Vagina (tissue), 2 donors: ENCODE results near the gene SETBP1. TPM values are rescaled to one million over a fixed set of nuclear protein-coding genes. Genes with fewer than 3 reads are reported as not detected.

ENCODE experiments used
- DNase-seq, 2 donors: peaks; one replicate each; pipeline ENCODE4 v3.0.0-alpha.2; 2017; ENCODE audit errors: extremely low spot score in 2 of 2
- H3K27ac ChIP-seq: fragments of 200-600 bp; sonication (generic); one replicate; pipeline ENCODE4 v1.5.1; 2019
- H3K27me3 ChIP-seq: fragments of 200-600 bp; sonication (generic); one replicate; pipeline ENCODE4 v1.5.1; 2019
- H3K36me3 ChIP-seq, 2 donors: fragments of 200-600 bp; sonication (generic); one replicate each; pipeline ENCODE4 v1.5.1; 2017 to 2019
- H3K4me1 ChIP-seq: fragments of 200-600 bp; sonication (generic); one replicate; pipeline ENCODE4 v1.5.1; 2019
- H3K4me3 ChIP-seq, 2 donors: fragments of 200-600 bp; sonication (generic); 1 replicate in 1 of 2; 2 replicates in 1 of 2; pipeline ENCODE4 v1.5.1; 2016 to 2019
- H3K9me3 ChIP-seq: fragments of 200-600 bp; sonication (generic); one replicate; pipeline ENCODE4 v1.5.1; 2019
- CTCF ChIP-seq, 3 experiments: fragments of 450-650 bp in 2 of 3; fragments of 200-600 bp in 1 of 3; sonication (generic) in 1 of 3; IDR thresholded peaks; one replicate each; pipeline ENCODE4 v1.5.1; 2017 to 2019; ENCODE audit warnings: antibody characterized with exemption in 3 of 3, mild to moderate bottlenecking in 2 of 3, moderate library complexity in 2 of 3
- POLR2A ChIP-seq, 2 donors: fragments of 450-650 bp; IDR thresholded peaks; one replicate each; pipeline ENCODE4 v1.6.1; 2017; ENCODE audit warnings: antibody characterized with exemption in 2 of 2, mild to moderate bottlenecking in 2 of 2, moderate library complexity in 2 of 2
- POLR2AphosphoS5 ChIP-seq, 2 donors: sonication (generic); formaldehyde crosslinking; IDR thresholded peaks; one replicate each; pipeline ENCODE4 v1.9.0; 2017; ENCODE audit warnings: antibody characterized with exemption in 2 of 2, mild to moderate bottlenecking in 2 of 2, low read depth in 1 of 2; ENCODE audit not compliant: insufficient read depth in 1 of 2
- intact Hi-C: fragments of 100-400 bp; cut with DNase I; formaldehyde crosslinking; loops from one replicate; pipeline ENCODE4 v1.15.1; 2023
- total RNA-seq: library from RNA; depleted of rRNA; stranded (reverse); fragments of >200 nt; gene quantifications from one replicate; pipeline ENCODE4 v1.2.3, GENCODE V29; 2016

Gene SETBP1
- total RNA-seq, 1 donor from 2014 or later, result 38.1 TPM

GRCh38 chr18:44917216-44918141, 236.8 kb downstream of the SETBP1 start:
- intact Hi-C loops, result no loop called here
- Histone ChIP-seq H3K27me3 (no peaks in the 10 kb centered on the region), H3K36me3 (no peaks in the 10 kb centered on the region), H3K27ac (peak overlapping the region; percentile 67), H3K9me3 (no peaks in the 10 kb centered on the region), H3K4me3 (no peak overlapping the region), H3K4me1 (peaks cover 37% of the 10 kb centered on the region)
- no peak for DNase-seq
- TF ChIP-seq POLR2A (IDR thresholded peaks at IDR 0.05) (no peak), POLR2AphosphoS5 (IDR thresholded peaks at IDR 0.05; ENCODE audit: insufficient read depth in 1 of 2, low read depth in 1 of 2) (no peak), CTCF (IDR thresholded peaks at IDR 0.05) (no peak)

DNA sequence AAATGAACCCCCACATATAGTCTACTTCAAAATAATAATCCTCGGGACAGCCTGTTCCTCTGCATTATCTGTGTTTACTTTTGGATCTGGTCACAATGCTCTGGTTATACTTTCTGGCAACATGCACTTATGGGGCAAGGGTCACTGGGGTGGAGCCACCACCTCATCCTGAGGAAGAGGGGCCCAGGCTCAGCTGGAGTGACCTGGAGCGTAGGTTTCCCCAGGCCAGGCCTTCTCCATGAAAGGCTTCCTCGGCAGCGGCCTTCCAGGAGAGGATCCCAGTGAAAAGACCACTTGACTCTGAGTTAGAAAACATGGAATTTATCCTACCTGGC, 237.4 kb downstream of the SETBP1 start:
- Histone ChIP-seq H3K27me3 (no peaks in the 10 kb centered on the region), H3K4me1 (peaks cover 31% of the 10 kb centered on the region), H3K9me3 (no peaks in the 10 kb centered on the region), H3K4me3 (no peak overlapping the region), H3K36me3 (no peaks in the 10 kb centered on the region), H3K27ac (peak overlapping the region; percentile 67)
- intact Hi-C loops, result no loop called here
- no peak for DNase-seq
- TF ChIP-seq CTCF (IDR thresholded peaks at IDR 0.05), result no peak
- TF ChIP-seq POLR2AphosphoS5 (IDR thresholded peaks at IDR 0.05; ENCODE audit: insufficient read depth in 1 of 2, low read depth in 1 of 2), result no peak
- no peak for TF ChIP-seq POLR2A (IDR thresholded peaks at IDR 0.05)

- TF ChIP-seq CTCF (IDR thresholded peaks at IDR 0.05) (no peak), POLR2AphosphoS5 (IDR thresholded peaks at IDR 0.05; ENCODE audit: insufficient read depth in 1 of 2, low read depth in 1 of 2) (no peak), POLR2A (IDR thresholded peaks at IDR 0.05) (no peak)
- intact Hi-C loops, result no loop called here
- H3K9me3 ChIP-seq, result no peaks in the 10 kb centered on the region
- no peak overlapping the region for H3K27ac ChIP-seq
- no peak for DNase-seq
- H3K4me1 ChIP-seq, result peaks cover 46% of the 10 kb centered on the region
- H3K4me3 ChIP-seq, result no peak overlapping the region
- H3K36me3 ChIP-seq, result no peaks in the 10 kb centered on the region
- H3K27me3 ChIP-seq, result no peaks in the 10 kb centered on the region
Measured at GRCh38 chr18:44920441-44920840, 239.8 kb downstream of the SETBP1 start.

DNA sequence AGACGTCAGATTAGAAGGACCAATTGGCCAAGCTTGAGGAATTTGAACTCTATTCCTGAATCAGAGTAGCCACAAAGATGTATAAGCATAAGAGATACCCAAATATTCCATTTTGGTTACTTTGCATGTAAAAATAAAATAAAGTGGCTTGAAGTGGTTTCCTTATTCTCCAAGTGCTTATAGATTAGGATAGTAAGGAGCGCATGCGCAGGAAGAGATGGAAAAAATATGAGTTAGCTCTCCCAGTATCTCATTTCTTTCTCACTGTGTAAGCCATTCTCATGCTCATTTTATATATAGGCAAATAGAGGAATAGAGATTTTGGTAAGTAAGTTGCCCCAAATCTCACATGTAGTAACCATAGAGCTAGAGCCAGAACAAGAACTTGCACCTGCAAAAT, 241.3 kb downstream of the SETBP1 start:
- H3K4me1 ChIP-seq, result peaks cover 50% of the 10 kb centered on the region
- intact Hi-C loops, result no loop called here
- no peak for DNase-seq
- no peaks in the 10 kb centered on the region for H3K36me3 ChIP-seq
- H3K27me3 ChIP-seq, result no peaks in the 10 kb centered on the region
- H3K4me3 ChIP-seq, result no peak overlapping the region
- TF ChIP-seq CTCF (IDR thresholded peaks at IDR 0.05), result no peak
- no peak for TF ChIP-seq POLR2AphosphoS5 (IDR thresholded peaks at IDR 0.05; ENCODE audit: insufficient read depth in 1 of 2, low read depth in 1 of 2)
- TF ChIP-seq POLR2A (IDR thresholded peaks at IDR 0.05), result no peak
- H3K9me3 ChIP-seq, result no peaks in the 10 kb centered on the region
- H3K27ac ChIP-seq, result no peak overlapping the region

DNA sequence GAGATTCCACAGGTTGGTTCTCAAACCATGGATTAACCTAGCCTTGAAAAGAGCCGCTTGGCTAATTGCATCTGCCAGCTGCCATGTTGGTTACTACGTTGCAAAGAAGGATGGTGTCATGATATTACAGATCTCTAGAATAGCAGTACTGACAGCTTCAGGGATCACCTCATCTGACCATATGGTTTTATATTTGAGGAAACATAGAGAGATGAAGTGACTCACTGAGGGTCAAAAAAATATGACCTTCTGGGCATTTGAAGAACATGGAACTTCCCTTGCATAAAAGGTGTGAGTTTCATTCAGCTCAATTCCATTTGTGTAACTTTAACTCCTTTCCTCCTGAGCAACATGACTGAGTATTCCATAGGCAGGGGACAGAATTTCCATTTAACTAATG, 242.3 kb downstream of the SETBP1 start:
- H3K4me3 ChIP-seq, result no peak overlapping the region
- H3K9me3 ChIP-seq, result no peaks in the 10 kb centered on the region
- no peak for DNase-seq
- TF ChIP-seq POLR2AphosphoS5 (IDR thresholded peaks at IDR 0.05; ENCODE audit: insufficient read depth in 1 of 2, low read depth in 1 of 2), result no peak
- no peak for TF ChIP-seq CTCF (IDR thresholded peaks at IDR 0.05)
- no peak for TF ChIP-seq POLR2A (IDR thresholded peaks at IDR 0.05)
- H3K27ac ChIP-seq, result no peak overlapping the region
- H3K36me3 ChIP-seq, result no peaks in the 10 kb centered on the region
- intact Hi-C loops, result no loop called here
- H3K4me1 ChIP-seq, result peaks cover 41% of the 10 kb centered on the region
- H3K27me3 ChIP-seq, result no peaks in the 10 kb centered on the region
